Muscle of leg (tissue), 11 donors: ENCODE data around the gene HNRNPR. TPM values are rescaled to one million over a fixed set of nuclear protein-coding genes. Genes with fewer than 3 reads are reported as not detected.
A peak's percentile ranks its signal among the peaks of the same experiment; 100 is the strongest.

Experiments used
- DNase-seq: peaks from one replicate; pipeline ENCODE4 v3.0.0; 2013
- H3K27ac ChIP-seq: one replicate; pipeline ENCODE4 v1.5.1; 2013; ENCODE audit warnings: mild to moderate bottlenecking, low read length, control low read depth
- H3K27me3 ChIP-seq: one replicate; pipeline ENCODE4 v1.6.1; 2013; ENCODE audit warnings: low read length; ENCODE audit not compliant: control insufficient read depth, insufficient read depth
- H3K36me3 ChIP-seq: one replicate; pipeline ENCODE4 v1.6.1; 2013; ENCODE audit warnings: low read length; ENCODE audit not compliant: control insufficient read depth, insufficient read depth
- H3K4me1 ChIP-seq: one replicate; pipeline ENCODE4 v1.6.1; 2013; ENCODE audit warnings: low read length; ENCODE audit not compliant: control insufficient read depth, insufficient read depth
- H3K4me3 ChIP-seq: one replicate; pipeline ENCODE4 v1.5.1; 2013; ENCODE audit warnings: low read length, control low read depth
- H3K9me3 ChIP-seq: replicated peaks from 2 replicates; pipeline ENCODE4 v1.6.1; 2013; ENCODE audit warnings: low read depth, low read length; ENCODE audit not compliant: control insufficient read depth
- WGBS: methylation state at CpG from one replicate; pipeline ENCODE4 v1.1.5; 2013; ENCODE audit warnings: missing lambda C conversion rate; ENCODE audit not compliant: insufficient coverage; 5-methylcytosine and 5-hydroxymethylcytosine counted together
- polyA plus RNA-seq, 8 donors: library from polyadenylated mRNA; unstranded; fragments of 120-200 nt; gene quantifications; one replicate each; pipeline versions ENCODE4 v1.2.1 to v1.2.3, GENCODE V29; 2013; ENCODE audit warnings: inconsistent platforms in 1 of 8, low replicate concordance in 1 of 8; ENCODE audit not compliant: insufficient read length in 8 of 8, insufficient read depth in 1 of 8
- total RNA-seq: library from RNA; stranded (reverse); fragments of 120-200 nt; gene quantifications from one replicate; pipeline ENCODE4 v1.2.4, GENCODE V29; 2013

Gene HNRNPR
- total and polyA plus RNA-seq, 9 donors, result 99.8 to 176 (median 145) TPM

- peak overlapping the region; percentile 90 for H3K4me3 ChIP-seq
- peak; percentile 58 for DNase-seq
- peaks cover 30% of the 10 kb centered on the region for H3K36me3 ChIP-seq
These were observed 26.2 kb upstream of the HNRNPR start for GRCh38 chr1:23370330-23370708.

DNA sequence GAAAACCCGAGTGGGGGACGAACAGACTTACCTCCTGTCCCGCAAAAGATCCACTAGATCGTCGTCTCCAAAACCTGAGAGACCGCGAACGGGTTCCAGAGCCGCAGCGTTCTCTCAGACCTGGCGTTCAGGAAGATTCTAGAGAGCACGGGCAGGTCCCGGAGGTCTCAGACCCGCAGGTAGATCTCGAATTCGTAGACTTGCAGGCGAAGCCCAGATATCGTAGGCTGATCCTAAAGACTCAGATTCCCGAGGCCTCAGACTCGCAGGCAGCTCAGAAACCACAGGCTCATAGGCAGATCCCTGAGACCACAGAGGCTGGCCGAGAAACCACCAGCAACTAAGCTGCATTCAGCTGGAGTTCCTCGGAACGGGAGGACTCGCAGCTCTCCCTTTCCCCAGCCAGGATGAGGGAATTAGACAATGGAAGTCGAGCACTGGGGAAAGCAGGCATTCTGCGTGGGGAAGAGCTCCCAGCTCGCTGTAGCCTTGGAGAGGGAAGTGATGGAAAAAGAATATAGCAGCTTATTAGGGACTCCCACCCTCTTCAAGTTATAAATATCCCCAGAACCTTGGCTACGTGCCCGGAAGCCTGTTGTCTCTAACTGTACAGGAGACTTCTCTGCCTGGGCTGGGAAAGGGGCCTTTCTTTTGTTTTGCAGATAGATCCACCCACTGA is 25.4 kb upstream of the HNRNPR start, which contains the start of gene ZNF436:
TSS of gene ZNF436 (minus strand) at position 502 of the 679 bp plus-strand sequence. CDS start 1,831 bp downstream, outside the sequence.
- WGBS, result under 1% methylated on average over 23 of the region's 29 CpGs
- peak; percentile 99 for DNase-seq

More at GRCh38 chr1:23370330-23370708, 26.2 kb upstream of the HNRNPR start:
- H3K9me3 ChIP-seq, result peaks cover 7% of the 10 kb centered on the region
- H3K27me3 ChIP-seq, result no peaks in the 10 kb centered on the region
- peaks cover 45% of the 10 kb centered on the region for H3K4me1 ChIP-seq
- H3K27ac ChIP-seq, result peak overlapping the region; percentile 99
- 25% methylated on average over 5 of the region's 5 CpGs for WGBS

GRCh38 chr1:23368562-23369334 is 24.7 kb upstream of the HNRNPR start:
- under 1% methylated on average over 51 of the region's 61 CpGs for WGBS
- peaks cover 17% of the 10 kb centered on the region for H3K9me3 ChIP-seq
- peaks cover 45% of the 10 kb centered on the region for H3K4me1 ChIP-seq
- H3K27ac ChIP-seq, result peak overlapping the region; percentile 99
- H3K4me3 ChIP-seq, result peak overlapping the region; percentile 90
- peaks cover 41% of the 10 kb centered on the region for H3K36me3 ChIP-seq
- H3K27me3 ChIP-seq, result no peaks in the 10 kb centered on the region
- peak; percentile 97 for DNase-seq

More for the DNA sequence above, 25.4 kb upstream of the HNRNPR start, which contains the start of gene ZNF436:
- no peaks in the 10 kb centered on the region for H3K27me3 ChIP-seq
- peak within 1 kb of the TSS; percentile 90 for H3K4me3 ChIP-seq
- H3K4me1 ChIP-seq, result peaks cover 45% of the 10 kb centered on the region
- H3K36me3 ChIP-seq, result peaks cover 35% of the 10 kb centered on the region
- peaks cover 11% of the 10 kb centered on the region for H3K9me3 ChIP-seq
- H3K27ac ChIP-seq, result peak within 1 kb of the TSS; percentile 99

DNA sequence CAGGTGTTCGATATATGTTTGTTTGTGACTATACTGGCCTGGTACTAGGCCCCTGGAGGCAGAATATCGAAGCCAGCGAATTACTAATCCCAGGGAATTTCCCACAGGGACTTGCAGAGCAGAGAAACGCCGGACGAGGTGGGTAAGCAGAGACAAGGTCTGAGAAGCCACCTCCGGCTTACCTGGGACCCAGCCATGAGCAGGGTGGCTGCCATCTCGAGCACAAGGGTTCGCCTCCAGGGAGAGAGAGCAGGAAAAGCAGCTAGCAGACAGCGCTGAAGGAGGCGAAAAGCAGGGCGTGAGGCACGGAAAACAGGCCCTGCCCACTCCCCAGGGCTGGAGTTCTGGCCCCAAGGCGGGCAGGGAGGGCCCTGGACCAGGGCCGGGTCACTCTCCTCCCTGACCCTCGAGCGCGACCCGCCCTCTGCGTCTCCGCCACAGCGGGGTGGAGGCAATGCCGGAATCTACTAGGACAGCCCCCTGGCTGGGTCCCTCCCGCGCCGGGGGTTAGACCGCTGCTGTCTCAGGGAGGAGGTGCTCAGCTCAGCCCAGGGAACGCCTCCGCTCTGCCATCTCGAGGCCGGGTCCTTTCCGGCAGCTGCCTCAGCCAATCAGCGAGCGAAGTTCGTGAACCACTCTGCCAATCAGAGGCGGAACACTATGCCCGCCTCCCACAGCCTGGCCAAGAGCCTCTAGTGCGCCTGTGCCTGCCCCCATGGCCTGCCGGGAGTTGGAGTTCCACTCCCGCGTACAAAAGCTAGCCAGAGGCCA is 23.9 kb upstream of the HNRNPR start:
- peaks cover 49% of the 10 kb centered on the region for H3K36me3 ChIP-seq
- H3K4me3 ChIP-seq, result peak overlapping the region; percentile 90
- no peaks in the 10 kb centered on the region for H3K27me3 ChIP-seq
- peaks cover 42% of the 10 kb centered on the region for H3K4me1 ChIP-seq
- peak; percentile 100 for DNase-seq
- WGBS, result 3% methylated on average over 41 of the region's 41 CpGs
- peak overlapping the region; percentile 99 for H3K27ac ChIP-seq
- peaks cover 24% of the 10 kb centered on the region for H3K9me3 ChIP-seq

GRCh38 chr1:23367451-23367790 is 23.3 kb upstream of the HNRNPR start:
- H3K36me3 ChIP-seq, result peaks cover 52% of the 10 kb centered on the region

GRCh38 chr1:23366598-23366997 is 22.5 kb upstream of the HNRNPR start:
- Histone ChIP-seq H3K27me3 (no peaks in the 10 kb centered on the region), H3K27ac (no peak overlapping the region), H3K4me1 (peaks cover 29% of the 10 kb centered on the region), H3K36me3 (peaks cover 59% of the 10 kb centered on the region), H3K9me3 (peaks cover 38% of the 10 kb centered on the region), H3K4me3 (no peak overlapping the region)
- 100% methylated on average over 2 of the region's 5 CpGs for WGBS
- no peak for DNase-seq

More at GRCh38 chr1:23367451-23367790, 23.3 kb upstream of the HNRNPR start:
- peaks cover 36% of the 10 kb centered on the region for H3K4me1 ChIP-seq
- peak overlapping the region; percentile 99 for H3K27ac ChIP-seq
- H3K9me3 ChIP-seq, result peaks cover 30% of the 10 kb centered on the region
- DNase-seq, result peak; percentile 33
- H3K4me3 ChIP-seq, result peak overlapping the region; percentile 90
- 81% methylated on average over 4 of the region's 9 CpGs for WGBS
- no peaks in the 10 kb centered on the region for H3K27me3 ChIP-seq

DNA sequence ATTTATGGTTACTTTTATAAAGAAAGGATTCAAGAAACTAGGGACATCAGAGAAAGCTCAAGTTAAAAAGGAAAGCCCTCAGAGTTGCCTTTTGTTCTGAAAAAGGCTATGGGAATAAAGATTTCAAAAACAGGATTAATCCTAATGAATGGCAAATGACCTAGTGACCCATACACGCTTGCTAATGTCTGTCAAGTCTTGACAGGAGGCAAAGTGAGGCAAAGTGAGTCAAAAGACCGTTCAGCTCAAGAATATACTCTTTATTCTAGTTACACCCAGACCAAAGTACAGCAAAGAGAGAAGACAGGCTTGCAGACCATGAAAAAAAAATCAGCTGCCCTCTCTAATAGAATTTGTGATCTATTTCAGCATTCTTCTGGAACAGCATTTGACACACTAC is 22.1 kb upstream of the HNRNPR start:
- Histone ChIP-seq H3K4me3 (no peak overlapping the region), H3K27ac (no peak overlapping the region), H3K27me3 (no peaks in the 10 kb centered on the region), H3K4me1 (peaks cover 25% of the 10 kb centered on the region), H3K36me3 (peaks cover 63% of the 10 kb centered on the region), H3K9me3 (peaks cover 43% of the 10 kb centered on the region)
- no CpG with 5 or more reads among the region's 2 CpGs for WGBS
- DNase-seq, result no peak

DNA sequence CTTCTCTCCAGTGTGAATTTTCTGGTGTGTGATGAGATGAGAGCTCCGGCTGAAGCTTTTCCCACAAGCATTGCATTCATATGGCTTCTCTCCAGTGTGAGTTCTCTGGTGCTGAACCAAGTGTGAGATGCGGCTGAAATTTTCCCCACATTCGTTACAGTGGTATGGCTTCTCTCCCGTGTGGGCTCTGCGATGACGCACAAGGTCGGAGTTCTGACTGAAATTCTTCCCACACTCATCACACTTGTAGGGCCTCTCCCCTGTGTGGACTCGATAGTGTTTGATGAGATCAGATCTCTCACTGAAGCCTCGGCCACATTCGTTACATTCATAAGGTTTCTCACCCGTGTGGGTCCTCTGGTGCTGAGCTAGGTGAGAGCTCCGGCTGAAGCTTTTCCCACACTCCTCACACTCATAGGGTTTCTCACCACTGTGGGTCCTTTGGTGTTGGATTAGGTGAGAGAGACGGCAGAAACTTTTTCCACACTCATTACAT is 18.2 kb upstream of the HNRNPR start:
- WGBS, result 100% methylated on average over 1 of the region's 13 CpGs
- Histone ChIP-seq H3K36me3 (peaks cover 72% of the 10 kb centered on the region), H3K27ac (no peak overlapping the region), H3K27me3 (no peaks in the 10 kb centered on the region), H3K4me3 (no peak overlapping the region), H3K9me3 (peaks cover 61% of the 10 kb centered on the region), H3K4me1 (peaks cover 9% of the 10 kb centered on the region)
- no peak for DNase-seq

GRCh38 chr1:23358310-23358875 is 14.3 kb upstream of the HNRNPR start:
- no peak for DNase-seq
- Histone ChIP-seq H3K27ac (peak overlapping the region; percentile 82), H3K9me3 (peaks cover 41% of the 10 kb centered on the region), H3K4me1 (peaks cover 16% of the 10 kb centered on the region), H3K36me3 (peaks cover 38% of the 10 kb centered on the region), H3K4me3 (no peak overlapping the region), H3K27me3 (no peaks in the 10 kb centered on the region)
- 100% methylated on average over 1 of the region's 3 CpGs for WGBS
